Upper lobe of right lung (tissue), 1 donor: Measurements from ENCODE around the gene USP32. TPM values are rescaled to one million over a fixed set of nuclear protein-coding genes. Genes with fewer than 3 reads are reported as not detected.

Experiments used
- ATAC-seq: fragments of 200-7000 bp; cut with Tn5 transposase; one replicate; pipeline ENCODE4 v1.9.1; 2020; ENCODE audit warnings: mild to moderate bottlenecking, moderate library complexity
- DNase-seq: peaks from one replicate; pipeline ENCODE4 v3.0.0-alpha.2; 2020
- H3K27ac ChIP-seq: fragments of 200-600 bp; one replicate; pipeline ENCODE4 v1.8.0; 2022
- H3K27me3 ChIP-seq: fragments of 200-600 bp; one replicate; pipeline ENCODE4 v1.8.0; 2022; ENCODE audit warnings: mild to moderate bottlenecking
- H3K36me3 ChIP-seq: fragments of 200-600 bp; one replicate; pipeline ENCODE4 v1.8.0; 2022
- H3K4me1 ChIP-seq: fragments of 200-600 bp; one replicate; pipeline ENCODE4 v1.8.0; 2022
- H3K4me3 ChIP-seq: fragments of 200-600 bp; one replicate; pipeline ENCODE4 v1.8.0; 2022; ENCODE audit warnings: mild to moderate bottlenecking
- H3K9me3 ChIP-seq: fragments of 200-600 bp; one replicate; pipeline ENCODE4 v1.8.0; 2022
- intact Hi-C: fragments of 100-400 bp; cut with DNase I; formaldehyde crosslinking; loops from one replicate; pipeline ENCODE4 v1.11.0; 2022
- total RNA-seq: library from RNA; stranded (reverse); fragmentation: NEBNext Ultra II Directional; extraction: Animal tissue kit (Norgen Biotek cat#: 25700); gene quantifications from one replicate; pipeline ENCODE4 v1.2.1, GENCODE V29; 2021
- TF ChIP-seq, protein P1 (sequence below): fragments of 200-600 bp; IDR thresholded peaks from one replicate; pipeline ENCODE4 v1.8.0; 2022; ENCODE audit warnings: antibody characterized with exemption
- donor health status: DM: no; HTN: yes; CAD: no; lungs with severe emphysema.

The USP32 gene
- total RNA-seq, 1 donor from 2014 or later = 72.4 TPM

GRCh38 chr17:60260540-60260939 lies 131.4 kb downstream of the USP32 start:
- H3K4me1 ChIP-seq = no peaks in the 10 kb centered on the region
- ATAC-seq (no peak), DNase-seq (no peak)
- TF ChIP-seq, protein P1, sequence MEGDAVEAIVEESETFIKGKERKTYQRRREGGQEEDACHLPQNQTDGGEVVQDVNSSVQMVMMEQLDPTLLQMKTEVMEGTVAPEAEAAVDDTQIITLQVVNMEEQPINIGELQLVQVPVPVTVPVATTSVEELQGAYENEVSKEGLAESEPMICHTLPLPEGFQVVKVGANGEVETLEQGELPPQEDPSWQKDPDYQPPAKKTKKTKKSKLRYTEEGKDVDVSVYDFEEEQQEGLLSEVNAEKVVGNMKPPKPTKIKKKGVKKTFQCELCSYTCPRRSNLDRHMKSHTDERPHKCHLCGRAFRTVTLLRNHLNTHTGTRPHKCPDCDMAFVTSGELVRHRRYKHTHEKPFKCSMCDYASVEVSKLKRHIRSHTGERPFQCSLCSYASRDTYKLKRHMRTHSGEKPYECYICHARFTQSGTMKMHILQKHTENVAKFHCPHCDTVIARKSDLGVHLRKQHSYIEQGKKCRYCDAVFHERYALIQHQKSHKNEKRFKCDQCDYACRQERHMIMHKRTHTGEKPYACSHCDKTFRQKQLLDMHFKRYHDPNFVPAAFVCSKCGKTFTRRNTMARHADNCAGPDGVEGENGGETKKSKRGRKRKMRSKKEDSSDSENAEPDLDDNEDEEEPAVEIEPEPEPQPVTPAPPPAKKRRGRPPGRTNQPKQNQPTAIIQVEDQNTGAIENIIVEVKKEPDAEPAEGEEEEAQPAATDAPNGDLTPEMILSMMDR = no peak
- H3K9me3 ChIP-seq = no peaks in the 10 kb centered on the region
- peaks cover 47% of the 10 kb centered on the region for H3K36me3 ChIP-seq
- H3K27ac ChIP-seq = no peak overlapping the region
- H3K27me3 ChIP-seq = no peaks in the 10 kb centered on the region
- H3K4me3 ChIP-seq = no peak overlapping the region
- intact Hi-C loops = no loop called here

DNA sequence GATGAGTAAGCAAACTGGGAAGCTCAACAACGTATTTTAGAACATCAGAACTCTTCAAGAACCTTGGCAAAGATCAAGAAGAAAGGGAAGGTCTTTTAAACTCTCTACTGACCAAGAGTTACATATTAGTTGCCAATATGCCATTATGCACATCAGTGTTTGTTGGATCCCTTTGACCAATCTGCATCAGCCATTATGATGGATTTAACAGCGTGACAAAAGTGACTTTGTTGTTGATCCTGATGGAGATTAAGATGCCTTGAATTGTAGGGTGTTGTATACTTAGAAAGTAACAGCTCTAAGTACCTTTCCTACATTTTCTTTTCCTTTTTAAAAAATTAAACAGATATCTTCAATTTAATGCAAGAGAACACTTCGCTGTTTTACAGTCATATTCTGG lies 133.6 kb downstream of the USP32 start:
- no peaks in the 10 kb centered on the region for H3K9me3 ChIP-seq
- DNase-seq = no peak
- H3K27me3 ChIP-seq = no peaks in the 10 kb centered on the region
- no peaks in the 10 kb centered on the region for H3K4me1 ChIP-seq
- ATAC-seq = no peak
- no peak overlapping the region for H3K27ac ChIP-seq
- TF ChIP-seq, protein P1 = no peak
- no peak overlapping the region for H3K4me3 ChIP-seq
- peaks cover 36% of the 10 kb centered on the region for H3K36me3 ChIP-seq
- intact Hi-C loops = no loop called here

DNA sequence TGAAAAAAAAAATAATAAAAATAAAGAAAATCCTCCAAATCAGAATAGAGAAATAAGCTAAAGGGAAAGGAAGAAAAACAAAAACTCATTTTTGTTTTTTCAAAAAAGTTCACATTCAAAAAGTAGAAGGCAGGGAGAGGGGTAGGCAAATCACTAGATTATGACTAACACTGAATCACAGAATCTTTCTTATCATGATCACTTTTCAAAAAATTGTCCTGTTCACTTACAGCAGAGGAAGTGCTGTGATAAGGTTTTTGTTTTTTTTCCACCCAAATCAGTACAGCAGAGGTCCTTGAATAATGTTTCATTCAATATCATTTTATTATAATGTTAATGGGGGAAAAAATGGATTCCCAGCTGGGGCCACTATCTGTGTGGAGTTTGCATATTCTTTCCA lies 135.8 kb downstream of the USP32 start:
- no peak for ATAC-seq
- H3K36me3 ChIP-seq = peaks cover 45% of the 10 kb centered on the region

GRCh38 chr17:60253048-60253447 lies 138.9 kb downstream of the USP32 start:
- no peaks in the 10 kb centered on the region for H3K27me3 ChIP-seq
- no peak for ATAC-seq
- TF ChIP-seq, protein P1 = no peak
- peaks cover 47% of the 10 kb centered on the region for H3K36me3 ChIP-seq
- no peak overlapping the region for H3K27ac ChIP-seq
- intact Hi-C loops = no loop called here
- no peaks in the 10 kb centered on the region for H3K4me1 ChIP-seq
- no peaks in the 10 kb centered on the region for H3K9me3 ChIP-seq
- H3K4me3 ChIP-seq = no peak overlapping the region
- DNase-seq = no peak

More for the DNA sequence above, 135.8 kb downstream of the USP32 start:
- Histone ChIP-seq H3K27ac (no peak overlapping the region), H3K4me1 (no peaks in the 10 kb centered on the region), H3K9me3 (no peaks in the 10 kb centered on the region), H3K27me3 (no peaks in the 10 kb centered on the region), H3K4me3 (no peak overlapping the region)
- DNase-seq = no peak
- intact Hi-C loops = no loop called here
- TF ChIP-seq, protein P1 = no peak

DNA sequence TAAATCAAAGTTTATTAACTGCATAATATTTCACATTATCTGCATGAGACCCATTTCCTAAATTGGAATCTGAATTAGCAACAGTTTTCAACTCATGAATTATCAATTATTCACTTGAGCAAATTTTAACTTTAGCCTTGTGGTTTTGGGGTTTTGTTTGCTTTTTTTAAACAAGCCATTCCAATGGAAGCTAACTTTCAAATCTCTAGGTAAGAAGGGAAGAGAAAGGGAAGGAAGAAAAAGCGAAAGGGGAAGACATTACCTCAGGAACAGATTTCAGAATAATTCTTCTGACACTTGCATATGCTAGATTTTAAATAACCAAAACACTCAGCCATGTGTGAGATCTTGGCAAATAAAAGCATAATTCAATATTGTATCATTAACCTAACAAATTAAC lies 139.5 kb downstream of the USP32 start:
- H3K4me1 ChIP-seq = no peaks in the 10 kb centered on the region
- H3K27ac ChIP-seq = no peak overlapping the region
- H3K4me3 ChIP-seq = no peak overlapping the region
- no peak for ATAC-seq
- H3K9me3 ChIP-seq = no peaks in the 10 kb centered on the region
- H3K27me3 ChIP-seq = no peaks in the 10 kb centered on the region
- TF ChIP-seq, protein P1 = no peak
- intact Hi-C loops = no loop called here
- H3K36me3 ChIP-seq = peaks cover 41% of the 10 kb centered on the region
- no peak for DNase-seq

GRCh38 chr17:60249290-60249826 lies 142.6 kb downstream of the USP32 start:
- H3K27ac ChIP-seq = no peak overlapping the region
- TF ChIP-seq, protein P1 = no peak
- H3K4me3 ChIP-seq = no peak overlapping the region
- ATAC-seq (no peak), DNase-seq (no peak)
- H3K27me3 ChIP-seq = no peaks in the 10 kb centered on the region
- H3K36me3 ChIP-seq = peaks cover 29% of the 10 kb centered on the region
- no peaks in the 10 kb centered on the region for H3K9me3 ChIP-seq
- H3K4me1 ChIP-seq = no peaks in the 10 kb centered on the region
- intact Hi-C loops = no loop called here
